ENCODE data around the gene VAMP4.

The VAMP4 gene

DNA sequence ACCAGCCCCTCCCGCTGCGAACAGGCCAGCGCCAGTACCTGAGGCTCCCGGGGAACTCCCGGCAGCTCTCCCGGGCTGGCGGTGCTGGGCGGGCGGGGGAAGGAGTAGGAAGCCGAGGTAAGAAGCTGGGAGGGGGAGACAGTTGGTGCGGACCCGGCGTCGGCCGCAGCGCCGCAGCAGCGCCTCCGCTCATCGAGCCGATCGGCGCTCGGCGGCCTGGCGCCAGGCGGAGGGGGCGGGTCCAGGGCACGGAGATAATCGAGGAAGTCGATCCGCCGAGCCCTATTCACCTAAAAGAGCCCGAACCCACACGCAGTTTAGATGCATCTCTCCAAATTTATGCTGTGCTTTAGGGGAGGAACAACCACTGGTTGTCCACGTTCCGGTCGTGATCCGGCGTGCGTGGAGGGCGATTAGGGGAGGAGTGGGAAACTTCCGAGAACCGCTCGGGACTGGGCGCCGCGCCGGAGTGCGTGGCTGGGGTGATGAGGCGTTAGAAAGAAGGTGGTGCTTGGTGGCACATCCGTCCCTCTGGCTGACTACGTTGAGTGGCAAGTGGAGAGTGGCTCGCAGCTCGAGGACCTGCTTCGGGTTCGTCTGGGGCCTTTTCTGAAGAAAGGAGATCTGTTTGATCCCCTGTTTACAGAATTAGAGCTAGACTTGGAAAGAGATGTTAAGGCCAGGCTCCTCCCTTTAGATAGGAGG lies at the start of gene VAMP4:
TSS of gene VAMP4 (minus strand) at position 194 of the 705 bp plus-strand sequence. CDS start 3,651 bp downstream, outside the sequence.
- CTCF ChIA-PET = interaction anchor here (3.3 kb wide), 1 partner anchor 97 kb away, joined by 17 read pairs; no protein-coding TSS in a partner anchor
- TF ChIP-seq FOXK2 (IDR thresholded peaks at IDR 0.05) = no peak
- peak; percentile 74 for TF ChIP-seq PKNOX1 (IDR thresholded peaks at IDR 0.05)
- no peak for TF ChIP-seq ARNT (IDR thresholded peaks at IDR 0.05)
- peak; percentile 69 for TF ChIP-seq L3MBTL2 (conservative IDR thresholded peaks at IDR 0.05)
- no peak for TF ChIP-seq HDGF (IDR thresholded peaks at IDR 0.05; ENCODE audit: borderline replicate concordance)
- TF ChIP-seq SP1 (IDR thresholded peaks at IDR 0.05) = peak; percentile 58; the same call in 1 of the 2 replicates
- POLR2A ChIA-PET = interaction anchor here (1.0 to 2.9 kb wide), 7 partner anchors 13 to 257 kb away, joined by 3 to 17 read pairs (median 6); partner anchors contain the start of gene METTL13
- DNase-seq (ENCODE audit: extremely low spot score) = peak; percentile 92

DNA sequence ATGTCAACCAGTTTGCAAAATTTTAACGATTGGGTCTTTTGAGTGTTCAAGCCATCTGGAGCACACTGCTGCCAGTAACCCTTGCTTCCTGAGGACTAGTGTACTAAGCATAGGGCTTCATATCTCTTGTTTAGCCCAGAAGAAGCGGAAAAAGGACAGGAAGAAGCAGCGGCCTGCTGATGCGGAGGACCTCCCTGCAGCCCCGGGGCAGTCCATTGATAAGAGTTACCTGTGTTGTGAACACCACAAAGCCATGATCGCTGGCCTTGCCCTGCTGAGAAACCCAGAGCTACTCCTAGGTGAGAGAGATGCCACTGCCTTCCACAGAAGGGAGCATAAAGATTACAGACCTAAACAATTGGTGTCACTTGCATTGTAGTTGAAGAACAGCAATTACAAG lies 48.5 kb upstream of the VAMP4 start:
- DNase-seq (ENCODE audit: extremely low spot score) = no peak
- ChIA-PET POLR2A (interaction anchor here (0.9 kb wide), 1 partner anchor 9 kb away, joined by 3 read pairs; the partner anchor contains the start of gene METTL13), CTCF (no interaction called here)
- TF ChIP-seq SP1 (IDR thresholded peaks at IDR 0.05) (no peak), FOXK2 (IDR thresholded peaks at IDR 0.05) (no peak), CTBP1 (IDR thresholded peaks at IDR 0.05; ENCODE audit: borderline replicate concordance) (no peak), FOXM1 (IDR thresholded peaks at IDR 0.05; ENCODE audit: borderline replicate concordance) (no peak), NFRKB (IDR thresholded peaks at IDR 0.05) (no peak), ARNT (IDR thresholded peaks at IDR 0.05) (no peak)

- CTCF ChIA-PET = no interaction called here
- no peak for DNase-seq (ENCODE audit: extremely low spot score)
- POLR2A ChIA-PET = no interaction called here
- TF ChIP-seq ELF4 (IDR thresholded peaks at IDR 0.05) (no peak), HDGF (IDR thresholded peaks at IDR 0.05; ENCODE audit: borderline replicate concordance) (no peak), FOXK2 (IDR thresholded peaks at IDR 0.05) (no peak), FOXA1 (IDR thresholded peaks at IDR 0.05) (no peak), NFRKB (IDR thresholded peaks at IDR 0.05) (no peak), BHLHE40 (IDR thresholded peaks at IDR 0.05; ENCODE audit: borderline replicate concordance) (no peak), SUZ12 (IDR thresholded peaks at IDR 0.05) (no peak), LEF1 (IDR thresholded peaks at IDR 0.05; ENCODE audit: borderline replicate concordance) (no peak), CTBP1 (IDR thresholded peaks at IDR 0.05; ENCODE audit: borderline replicate concordance) (no peak), PKNOX1 (IDR thresholded peaks at IDR 0.05) (no peak), SP1 (IDR thresholded peaks at IDR 0.05) (no peak), ZNF384 (IDR thresholded peaks at IDR 0.05) (no peak)
Measured at GRCh38 chr1:171788696-171789095, 46.8 kb upstream of the VAMP4 start.

DNA sequence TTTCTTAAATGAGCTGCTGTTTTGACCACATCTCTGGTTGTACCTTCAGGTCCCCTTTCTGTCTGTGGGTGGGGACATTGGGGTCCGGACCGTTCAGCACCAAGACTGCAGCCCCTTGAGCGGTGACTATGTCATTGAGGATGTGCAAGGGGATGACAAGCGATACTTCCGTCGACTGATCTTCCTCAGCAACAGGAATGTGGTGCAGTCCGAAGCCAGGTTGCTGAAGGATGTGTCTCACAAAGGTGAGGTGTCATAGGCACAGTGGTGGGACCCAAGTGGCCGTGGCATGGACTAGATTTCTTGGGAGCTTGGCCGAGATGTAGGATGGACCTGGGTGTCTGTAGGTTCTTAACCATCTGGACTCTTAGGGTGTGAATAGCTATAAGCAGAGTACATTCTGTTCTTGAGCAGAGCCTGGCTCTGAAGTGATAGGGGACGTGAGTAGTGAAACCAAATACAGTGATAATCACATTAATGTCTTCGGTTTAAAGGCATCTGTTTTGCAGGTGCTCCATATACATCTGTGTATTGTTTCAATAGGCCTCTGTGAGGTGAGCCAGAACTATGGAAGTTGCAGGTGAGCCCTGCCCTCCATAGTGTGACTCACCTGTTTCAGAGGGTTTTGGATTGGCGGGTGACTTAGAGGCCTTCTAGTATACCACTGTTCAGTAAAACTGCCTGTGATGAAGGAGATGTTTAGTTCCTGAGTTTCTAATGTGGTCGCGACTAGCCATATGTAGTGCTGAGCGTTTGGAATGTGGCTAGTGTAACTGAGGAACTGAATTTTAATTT lies 46.0 kb upstream of the VAMP4 start:
- no peak for TF ChIP-seq FOXA1 (IDR thresholded peaks at IDR 0.05)
- no peak for TF ChIP-seq ARNT (IDR thresholded peaks at IDR 0.05)
- CTCF ChIA-PET = no interaction called here
- POLR2A ChIA-PET = no interaction called here
- no peak for DNase-seq (ENCODE audit: extremely low spot score)

DNA sequence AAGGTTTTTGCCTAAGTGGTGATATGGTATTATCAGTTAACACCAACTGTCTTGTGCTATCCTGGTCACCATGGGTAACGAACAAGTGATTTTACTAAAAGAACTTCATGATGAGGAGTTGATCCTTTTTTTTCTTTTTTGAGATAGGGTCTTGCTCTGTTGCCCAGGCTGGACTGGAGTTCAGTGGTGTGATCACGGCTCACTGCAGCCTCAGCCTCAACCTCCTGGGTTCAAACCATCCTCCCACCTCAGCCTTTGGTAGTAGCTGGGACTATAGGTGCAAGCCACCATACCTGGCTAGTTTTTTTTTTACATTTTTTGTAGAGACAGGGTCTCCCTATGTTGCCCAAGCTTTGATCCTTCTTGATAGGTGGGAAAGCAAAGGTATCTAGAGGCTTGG lies 44.7 kb upstream of the VAMP4 start:
- ChIA-PET CTCF (no interaction called here), POLR2A (no interaction called here)
- TF ChIP-seq NFRKB (IDR thresholded peaks at IDR 0.05) (no peak), SUZ12 (IDR thresholded peaks at IDR 0.05) (no peak), SP1 (IDR thresholded peaks at IDR 0.05) (no peak), ZNF384 (IDR thresholded peaks at IDR 0.05) (no peak), CTBP1 (IDR thresholded peaks at IDR 0.05; ENCODE audit: borderline replicate concordance) (no peak), ARNT (IDR thresholded peaks at IDR 0.05) (no peak), FOXM1 (IDR thresholded peaks at IDR 0.05; ENCODE audit: borderline replicate concordance) (no peak), ELF4 (IDR thresholded peaks at IDR 0.05) (no peak), HDGF (IDR thresholded peaks at IDR 0.05; ENCODE audit: borderline replicate concordance) (no peak), PKNOX1 (IDR thresholded peaks at IDR 0.05) (no peak), FOXA1 (IDR thresholded peaks at IDR 0.05) (no peak)
- no peak for DNase-seq (ENCODE audit: extremely low spot score)

GRCh38 chr1:171785766-171786165 lies 43.9 kb upstream of the VAMP4 start:
- POLR2A ChIA-PET = no interaction called here
- TF ChIP-seq SUZ12 (IDR thresholded peaks at IDR 0.05) = no peak
- no peak for TF ChIP-seq ZNF384 (IDR thresholded peaks at IDR 0.05)
- TF ChIP-seq ELF4 (IDR thresholded peaks at IDR 0.05) = no peak
- TF ChIP-seq FOXM1 (IDR thresholded peaks at IDR 0.05; ENCODE audit: borderline replicate concordance) = no peak
- TF ChIP-seq LEF1 (IDR thresholded peaks at IDR 0.05; ENCODE audit: borderline replicate concordance) = no peak
- TF ChIP-seq L3MBTL2 (conservative IDR thresholded peaks at IDR 0.05) = no peak
- no peak for TF ChIP-seq BHLHE40 (IDR thresholded peaks at IDR 0.05; ENCODE audit: borderline replicate concordance)
- no peak for TF ChIP-seq TARDBP (IDR thresholded peaks at IDR 0.05)
- TF ChIP-seq NFRKB (IDR thresholded peaks at IDR 0.05) = no peak
- DNase-seq (ENCODE audit: extremely low spot score) = no peak
- CTCF ChIA-PET = interaction anchor here (0.8 kb wide), 1 partner anchor 611 kb away, joined by 3 read pairs; no protein-coding TSS in a partner anchor
